ENCODE results near the gene GTF2IRD1. TPM values are rescaled to one million over a fixed set of nuclear protein-coding genes. Genes with fewer than 3 reads are reported as not detected.
"Not testable (repeated sequence)": the region's sequence is repeated elsewhere in the genome, so short reads cannot be mapped to it uniquely, and the experiment has no call there.

The GTF2IRD1 gene
- total and polyA plus RNA-seq, 10 donors: 2.4 to 6.6 (median 3.6) TPM

- intact Hi-C loops (cut with DNase I; ENCODE audit: low total_unique reads): loop anchor here (10.0 kb wide), 1 partner anchor 105 kb away; the partner anchor contains the start of gene GTF2IRD1
- Histone ChIP-seq H3K36me3 (peaks cover 0 to 23% (median 0%) of the 10 kb centered on the region in 6 donors), H3K27ac (no peak overlapping the region), H3K4me3 (no peak overlapping the region), H3K9me3 (no peaks in the 10 kb centered on the region), H3K4me1 (no peaks in the 10 kb centered on the region), H3K27me3 (replicated peaks in 1 of 7) (no peaks in the 10 kb centered on the region)
- TF ChIP-seq POLR2A (IDR thresholded peaks at IDR 0.05): no peak
- no peak for TF ChIP-seq POLR2AphosphoS5 (IDR thresholded peaks at IDR 0.05)
- TF ChIP-seq CTCF (IDR thresholded peaks at IDR 0.05 in 8 of 11, conservative IDR thresholded peaks at IDR 0.05 in 3 of 11): no peak
- DNase-seq: no peak
- WGBS, 5 donors: 75 to 80% (median 78%) methylated on average over 5 of the region's 5 CpGs
These were observed 106.5 kb downstream of the GTF2IRD1 start for GRCh38 chr7:74560086-74560719.

- Histone ChIP-seq H3K4me3 (no peak overlapping the region), H3K36me3 (peaks cover 0 to 20% (median 0%) of the 10 kb centered on the region in 6 donors), H3K27me3 (replicated peaks in 1 of 7) (no peaks in the 10 kb centered on the region), H3K9me3 (no peaks in the 10 kb centered on the region), H3K27ac (no peak overlapping the region), H3K4me1 (no peaks in the 10 kb centered on the region)
- no peak for DNase-seq
- TF ChIP-seq CTCF (IDR thresholded peaks at IDR 0.05 in 8 of 11, conservative IDR thresholded peaks at IDR 0.05 in 3 of 11) (no peak), POLR2AphosphoS5 (IDR thresholded peaks at IDR 0.05) (no peak), POLR2A (IDR thresholded peaks at IDR 0.05) (no peak)
- WGBS, 5 donors: 86 to 96% (median 90%) methylated on average over 6 to 12 of the region's 12 CpGs
- intact Hi-C loops (cut with DNase I; ENCODE audit: low total_unique reads): loop anchor here (10.0 kb wide), 1 partner anchor 107 kb away; the partner anchor contains the start of gene GTF2IRD1
These were observed 108.3 kb downstream of the GTF2IRD1 start for GRCh38 chr7:74561898-74562613.

- not testable (repeated sequence) for H3K9me3 ChIP-seq; DNase-seq; H3K4me3 ChIP-seq; H3K36me3 ChIP-seq; H3K27ac ChIP-seq; H3K27me3 ChIP-seq (replicated peaks in 1 of 7); H3K4me1 ChIP-seq
- intact Hi-C loops (cut with DNase I; ENCODE audit: low total_unique reads): loop anchor here (10.0 kb wide), 1 partner anchor 109 kb away; the partner anchor contains the start of gene GTF2IRD1
- 92 to 96% (median 92%) methylated on average over 6 of the region's 6 CpGs for WGBS, 5 donors
These were observed 109.9 kb downstream of the GTF2IRD1 start for GRCh38 chr7:74563639-74564038.

GRCh38 chr7:74567318-74567668, 113.6 kb downstream of the GTF2IRD1 start:
- WGBS, 5 donors: 82 to 89% (median 86%) methylated on average over 2 of the region's 2 CpGs
- intact Hi-C loops (cut with DNase I; ENCODE audit: low total_unique reads): loop anchor here (5.0 to 10.0 kb wide), 2 partner anchors 112 to 150 kb away; partner anchors contain the start of gene GTF2IRD1
- no peak for DNase-seq
- Histone ChIP-seq H3K9me3 (no peaks in the 10 kb centered on the region), H3K27ac (no peak overlapping the region), H3K4me1 (no peaks in the 10 kb centered on the region), H3K27me3 (replicated peaks in 1 of 7) (no peaks in the 10 kb centered on the region), H3K4me3 (no peak overlapping the region), H3K36me3 (no peaks in the 10 kb centered on the region)
- TF ChIP-seq POLR2AphosphoS5 (IDR thresholded peaks at IDR 0.05): no peak
- no peak for TF ChIP-seq POLR2A (IDR thresholded peaks at IDR 0.05)
- no peak for TF ChIP-seq CTCF (IDR thresholded peaks at IDR 0.05 in 8 of 11, conservative IDR thresholded peaks at IDR 0.05 in 3 of 11)

Measured in spleen (tissue), 11 donors.